ENCODE data around the gene PREPL.
"Not testable (repeated sequence)": the region's sequence is repeated elsewhere in the genome, so short reads cannot be mapped to it uniquely, and the experiment has no call there.

Gene PREPL

GRCh38 chr2:44347526-44347925 lies 13.8 kb downstream of the PREPL start:
- DNase-seq, result no peak

GRCh38 chr2:44342854-44343253 lies 18.4 kb downstream of the PREPL start:
- DNase-seq, result no peak

- no peak for DNase-seq
Measured at GRCh38 chr2:44335806-44336538, 25.3 kb downstream of the PREPL start.

GRCh38 chr2:44333994-44334393 lies 27.3 kb downstream of the PREPL start:
- DNase-seq, result no peak

- DNase-seq, result no peak
Measured at GRCh38 chr2:44330801-44331200, 30.5 kb downstream of the PREPL start.

- no peak for DNase-seq
Measured at GRCh38 chr2:44329343-44329742, 32.0 kb downstream of the PREPL start.

- DNase-seq, result no peak
Measured at GRCh38 chr2:44328750-44329149, 32.5 kb downstream of the PREPL start.

- DNase-seq, result no peak
Measured at GRCh38 chr2:44326548-44327264, 34.6 kb downstream of the PREPL start.

GRCh38 chr2:44325897-44326296 lies 35.4 kb downstream of the PREPL start:
- no peak for DNase-seq

GRCh38 chr2:44324971-44325426 lies 36.3 kb downstream of the PREPL start:
- DNase-seq, result no peak

- no peak for DNase-seq
Measured at GRCh38 chr2:44321360-44321759, 39.9 kb downstream of the PREPL start.

- DNase-seq, result no peak
Measured at GRCh38 chr2:44320832-44321231, 40.5 kb downstream of the PREPL start.

GRCh38 chr2:44315945-44316344 lies 45.3 kb downstream of the PREPL start:
- no peak for DNase-seq

- DNase-seq, result no peak
Measured at GRCh38 chr2:44314362-44314761, 46.9 kb downstream of the PREPL start.

GRCh38 chr2:44310287-44310686 lies 51.0 kb downstream of the PREPL start:
- DNase-seq, result no peak

GRCh38 chr2:44305882-44306281 lies 55.4 kb downstream of the PREPL start:
- DNase-seq, result no peak

GRCh38 chr2:44304258-44304657 lies 57.0 kb downstream of the PREPL start:
- DNase-seq, result no peak

GRCh38 chr2:44303766-44304165 lies 57.5 kb downstream of the PREPL start:
- DNase-seq, result not testable (repeated sequence)

- DNase-seq, result no peak
Measured at GRCh38 chr2:44301111-44301510, 60.2 kb downstream of the PREPL start.

- DNase-seq, result no peak
Measured at GRCh38 chr2:44299635-44300034, 61.7 kb downstream of the PREPL start.

- no peak for DNase-seq
Measured at GRCh38 chr2:44297431-44297830, 63.9 kb downstream of the PREPL start.

- DNase-seq, result no peak
Measured at GRCh38 chr2:44296653-44297052, 64.6 kb downstream of the PREPL start.

GRCh38 chr2:44295633-44296359 lies 65.5 kb downstream of the PREPL start:
- DNase-seq, result no peak

GRCh38 chr2:44295113-44295512 lies 66.2 kb downstream of the PREPL start:
- no peak for DNase-seq

Data from stimulated activated CD4-positive, alpha-beta T cell treated with anti-CD3 and anti-CD28 coated beads, Interleukin-2, amount 100 ng/mL, for 24 hours (primary cell).